HK-2 (cell line): ENCODE data around the gene SDSL.

ENCODE experiments used
- DNase-seq: peaks from one replicate; pipeline ENCODE4 v3.0.0-alpha.2; 2018; ENCODE audit not compliant: unreplicated experiment

SDSL gene

DNA sequence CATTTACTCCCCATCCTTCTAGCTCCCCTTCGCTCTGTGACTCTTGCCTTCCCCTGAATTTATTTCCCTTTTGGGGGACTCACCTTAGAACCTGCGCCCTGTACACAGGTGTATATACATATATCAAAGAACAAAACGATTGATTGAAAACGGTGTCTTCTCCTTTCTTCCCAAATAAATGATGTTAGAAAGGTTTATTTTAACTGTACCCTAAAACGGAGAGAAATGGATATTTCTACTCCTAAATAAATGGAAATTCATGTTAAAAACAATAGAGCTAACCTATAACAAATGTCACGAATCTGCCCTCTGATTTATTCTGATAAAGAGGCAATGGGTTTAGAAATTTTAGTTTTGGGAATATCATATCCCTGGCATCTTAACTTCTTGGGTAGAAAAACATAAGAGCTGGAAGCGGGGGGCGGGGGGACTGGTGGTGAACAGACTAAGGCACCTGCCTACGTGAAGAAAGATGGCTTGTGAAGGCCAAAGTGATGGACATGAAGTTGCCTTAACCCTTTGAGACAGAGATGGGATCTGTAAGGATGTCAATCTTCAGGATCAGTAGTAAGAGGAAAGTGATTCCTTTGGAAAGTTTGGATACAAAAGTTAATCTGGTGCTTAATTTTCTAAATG, 58.3 kb downstream of the SDSL start:
- no peak for DNase-seq

DNA sequence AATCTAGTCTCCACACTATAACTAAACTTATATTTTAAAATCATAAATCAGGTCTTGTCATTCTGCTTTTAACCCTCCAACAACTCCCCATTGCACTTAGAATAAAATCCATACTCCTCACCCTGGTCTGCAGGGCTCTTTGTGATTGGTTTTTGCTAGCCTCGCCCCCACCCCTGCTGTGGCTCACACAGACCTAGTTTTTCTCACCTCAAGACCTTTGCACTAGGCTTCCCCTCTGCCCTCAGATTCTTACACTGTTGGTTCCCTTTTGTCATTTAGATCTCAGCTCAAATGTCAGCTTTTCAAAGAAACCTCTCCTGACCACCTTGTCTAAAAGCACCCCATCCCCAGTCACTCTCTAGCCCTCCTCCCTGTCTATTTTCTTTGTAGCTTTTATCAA, 60.2 kb downstream of the SDSL start:
- DNase-seq, result no peak

DNA sequence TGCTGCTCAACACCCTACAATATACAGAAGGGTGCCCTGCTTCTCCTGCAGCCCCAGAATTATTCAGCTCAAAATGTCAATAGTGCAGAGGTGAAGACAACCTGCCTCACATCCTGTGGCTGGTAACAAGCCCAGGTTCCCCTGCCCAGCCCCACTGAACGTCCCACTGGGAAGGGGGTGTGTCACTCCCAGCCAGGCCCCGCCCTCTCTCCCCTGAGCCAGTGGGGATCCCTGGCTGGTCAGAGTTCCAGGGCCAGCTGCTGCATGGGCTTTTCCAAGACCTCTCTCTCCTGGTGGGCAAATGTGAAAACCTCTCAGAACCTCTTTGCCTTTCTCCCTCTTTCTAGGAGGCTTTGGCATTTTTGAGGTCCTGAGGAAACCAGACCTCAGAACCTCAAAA, 63.1 kb downstream of the SDSL start:
- DNase-seq, result no peak

DNA sequence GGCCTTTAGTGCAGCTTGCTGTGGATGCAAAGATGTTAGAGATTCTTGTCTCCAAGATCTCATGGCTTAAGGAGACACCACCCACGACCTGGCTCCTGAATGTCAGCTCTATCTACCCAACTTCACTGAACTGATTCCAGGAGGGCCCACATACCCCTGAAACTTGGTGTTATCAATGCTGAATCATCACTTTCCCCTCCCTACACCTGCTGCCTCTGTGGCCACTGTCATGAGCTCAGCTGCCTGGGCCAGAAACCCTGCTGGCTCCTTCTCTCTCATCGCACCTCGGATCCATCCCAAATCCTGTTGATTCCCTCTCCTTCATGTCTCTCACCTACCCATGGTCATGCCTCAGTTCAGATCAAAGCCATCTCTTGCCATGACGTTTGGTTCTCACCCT, 64.5 kb downstream of the SDSL start:
- no peak for DNase-seq
